Measurements from ENCODE around the gene FLOT2. TPM values are rescaled to one million over a fixed set of nuclear protein-coding genes. Genes with fewer than 3 reads are reported as not detected.

The FLOT2 gene
- total RNA-seq, 3 donors from 2014 or later: 49.8 to 78.3 (median 56.9) TPM

DNA sequence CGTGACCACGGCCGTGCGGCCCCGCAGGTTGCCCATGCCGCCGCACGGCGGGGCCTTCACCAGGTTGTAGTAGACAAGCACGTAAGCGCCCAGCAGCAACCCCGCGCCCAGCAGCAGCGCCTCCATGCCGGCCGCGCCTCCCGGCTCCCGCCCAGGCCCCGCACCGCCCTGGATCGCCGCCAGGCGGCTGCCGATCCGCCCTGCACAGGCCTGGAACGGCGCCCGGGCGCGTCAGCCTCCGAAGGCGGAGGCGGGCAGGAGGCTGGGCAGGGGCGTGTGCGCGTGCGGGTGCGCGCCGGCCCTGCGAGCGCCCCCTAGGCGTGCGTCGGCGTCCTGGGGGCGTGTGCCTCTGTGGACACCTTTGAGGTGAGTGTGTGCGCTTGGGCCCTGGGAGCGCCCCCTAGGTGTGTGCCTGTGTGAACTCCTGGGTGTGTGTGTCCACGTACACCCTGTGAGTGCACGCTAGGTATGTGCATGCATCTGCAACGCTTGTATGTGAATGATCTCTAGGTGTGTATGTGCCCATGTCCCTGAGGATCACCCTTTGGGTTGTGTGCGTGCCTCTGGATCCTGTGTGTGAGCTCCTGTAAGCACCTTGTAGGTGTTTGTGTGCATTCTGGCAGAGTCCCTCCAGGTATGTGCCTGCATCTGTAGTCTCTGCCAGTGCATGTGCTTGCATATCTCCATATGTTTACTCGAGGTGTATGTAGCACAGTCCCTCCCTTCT is 5.4 kb upstream of the FLOT2 start, which contains the start of gene DHRS13:
Gene DHRS13, minus strand, starts transcription at position 261 of the 727 bp plus-strand sequence. Its CDS starts 135 bp downstream, at position 126.
- Histone ChIP-seq H3K9me3 (no peaks in the 10 kb centered on the region), H3K4me1 (peaks cover 0 to 5% of the 10 kb centered on the region in 2 donors), H3K4me3 (peak within 1 kb of the TSS; percentile 67 to 98 (median 76)), H3K27ac (peak within 1 kb of the TSS; percentile 86 to 94), H3K27me3 (no peaks in the 10 kb centered on the region), H3K36me3 (no peaks in the 10 kb centered on the region)
- DNase-seq (ENCODE audit: low spot score in 2 of 2): peak; percentile 66 to 86
- TF ChIP-seq, protein P1, sequence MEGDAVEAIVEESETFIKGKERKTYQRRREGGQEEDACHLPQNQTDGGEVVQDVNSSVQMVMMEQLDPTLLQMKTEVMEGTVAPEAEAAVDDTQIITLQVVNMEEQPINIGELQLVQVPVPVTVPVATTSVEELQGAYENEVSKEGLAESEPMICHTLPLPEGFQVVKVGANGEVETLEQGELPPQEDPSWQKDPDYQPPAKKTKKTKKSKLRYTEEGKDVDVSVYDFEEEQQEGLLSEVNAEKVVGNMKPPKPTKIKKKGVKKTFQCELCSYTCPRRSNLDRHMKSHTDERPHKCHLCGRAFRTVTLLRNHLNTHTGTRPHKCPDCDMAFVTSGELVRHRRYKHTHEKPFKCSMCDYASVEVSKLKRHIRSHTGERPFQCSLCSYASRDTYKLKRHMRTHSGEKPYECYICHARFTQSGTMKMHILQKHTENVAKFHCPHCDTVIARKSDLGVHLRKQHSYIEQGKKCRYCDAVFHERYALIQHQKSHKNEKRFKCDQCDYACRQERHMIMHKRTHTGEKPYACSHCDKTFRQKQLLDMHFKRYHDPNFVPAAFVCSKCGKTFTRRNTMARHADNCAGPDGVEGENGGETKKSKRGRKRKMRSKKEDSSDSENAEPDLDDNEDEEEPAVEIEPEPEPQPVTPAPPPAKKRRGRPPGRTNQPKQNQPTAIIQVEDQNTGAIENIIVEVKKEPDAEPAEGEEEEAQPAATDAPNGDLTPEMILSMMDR (IDR thresholded peaks at IDR 0.05): peak; percentile 48 to 76 (median 52)
- TF ChIP-seq POLR2AphosphoS5 (IDR thresholded peaks at IDR 0.05) (peak in 2 of 3 donors; percentile 17 to 42), POLR2A (IDR thresholded peaks at IDR 0.05) (no peak)
- intact Hi-C loops (cut with DNase I; ENCODE audit: low total_unique reads): loop anchor here (1.0 to 10.0 kb wide), 2 partner anchors 39 to 158 kb away; partner anchors contain the start of gene TRAF4

DNA sequence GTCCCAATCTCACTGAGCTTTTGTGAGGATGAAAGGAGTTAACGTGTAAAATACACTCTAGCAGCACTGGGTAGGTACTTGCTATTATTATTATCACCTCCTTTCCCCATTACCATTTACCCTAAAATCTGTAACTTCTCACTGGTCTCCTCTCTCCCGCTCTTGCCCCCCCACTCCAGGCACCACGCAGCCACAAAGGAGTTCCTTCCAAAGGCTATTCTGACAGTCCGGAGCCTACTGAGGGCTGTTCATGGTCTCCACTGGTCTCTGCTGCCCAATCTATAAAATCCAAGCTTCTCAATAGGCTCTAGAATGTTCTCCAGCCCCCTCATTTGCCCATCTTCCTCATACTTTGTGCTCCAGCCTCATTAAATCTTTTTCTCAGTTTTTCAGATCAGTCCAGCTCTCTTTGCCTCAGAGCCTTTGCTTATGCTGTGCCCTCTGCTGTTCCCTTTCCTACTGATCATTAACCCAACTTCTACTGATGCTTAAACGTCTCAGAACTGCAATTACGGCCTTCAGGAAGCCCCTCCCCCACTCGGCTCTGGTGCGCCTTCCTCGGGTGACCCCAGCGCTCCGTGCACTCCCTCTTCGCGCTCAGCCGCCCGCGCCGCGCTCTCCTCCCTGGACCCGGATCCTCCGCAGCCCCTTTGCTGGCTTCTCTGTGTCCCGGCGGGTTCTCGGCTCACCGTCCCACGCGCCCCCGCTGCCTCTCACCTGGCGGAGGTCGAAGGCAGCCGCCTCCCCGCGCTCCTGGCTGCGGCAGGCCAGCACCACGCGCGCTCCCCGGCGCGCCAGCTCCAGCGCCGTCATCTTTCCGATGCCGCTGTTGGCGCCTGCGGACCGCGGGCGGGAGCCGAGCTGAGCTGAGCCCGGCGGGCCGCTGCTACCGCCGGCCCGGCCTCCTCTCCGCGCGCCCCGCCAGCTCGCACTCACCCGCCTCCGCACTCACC is 4.6 kb upstream of the FLOT2 start:
- intact Hi-C loops (cut with DNase I; ENCODE audit: low total_unique reads): loop anchor here (1.0 to 10.0 kb wide), 2 partner anchors 40 to 157 kb away; partner anchors contain the start of gene TRAF4
- no peaks in the 10 kb centered on the region for H3K27me3 ChIP-seq
- peak overlapping the region; percentile 86 to 94 for H3K27ac ChIP-seq
- H3K4me3 ChIP-seq: peak overlapping the region; percentile 67 to 98 (median 76)
- DNase-seq (ENCODE audit: low spot score in 2 of 2): no peak
- TF ChIP-seq POLR2A (IDR thresholded peaks at IDR 0.05) (no peak), POLR2AphosphoS5 (IDR thresholded peaks at IDR 0.05) (no peak)
- TF ChIP-seq, protein P1 (IDR thresholded peaks at IDR 0.05): no peak
- peaks cover 0 to 5% of the 10 kb centered on the region in 2 donors for H3K4me1 ChIP-seq
- H3K9me3 ChIP-seq: no peaks in the 10 kb centered on the region
- no peaks in the 10 kb centered on the region for H3K36me3 ChIP-seq

DNA sequence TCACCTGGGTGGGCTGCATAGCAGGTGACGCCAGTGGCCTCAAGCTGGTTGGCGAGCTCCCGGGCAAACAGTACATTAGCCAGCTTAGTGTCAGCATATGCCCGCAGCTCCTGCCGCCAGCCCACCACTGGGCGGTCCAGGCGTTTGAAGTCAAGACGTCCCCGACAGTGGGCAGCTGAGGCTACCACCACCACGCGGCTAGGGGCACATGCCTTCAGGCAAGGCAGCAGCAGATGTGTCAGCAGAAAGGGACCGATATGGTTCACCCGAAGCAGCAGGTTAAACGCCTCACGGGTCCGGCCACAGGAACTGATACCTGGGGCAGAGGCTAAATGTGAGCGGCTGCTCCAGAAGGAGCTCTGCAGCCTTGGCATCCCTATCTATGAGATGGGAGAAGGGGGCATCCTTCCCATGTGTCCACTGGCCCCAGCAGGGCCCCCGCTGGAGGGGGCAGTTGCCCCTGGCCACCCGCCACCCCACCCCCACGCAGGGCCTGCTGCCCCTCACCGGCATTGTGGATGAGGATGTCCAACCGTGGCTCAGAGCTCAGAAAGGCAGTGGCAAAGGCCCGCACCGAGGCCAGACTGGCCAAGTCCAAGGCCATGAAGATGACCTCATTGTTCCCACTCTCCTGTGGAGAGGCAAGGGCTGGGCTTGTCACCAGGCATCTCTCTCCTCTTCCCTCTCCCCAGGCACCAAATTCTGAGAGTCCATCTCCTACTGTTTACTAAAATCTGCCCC is 3.6 kb upstream of the FLOT2 start:
- intact Hi-C loops (cut with DNase I; ENCODE audit: low total_unique reads): loop anchor here (10.0 kb wide), 1 partner anchor 156 kb away; the partner anchor contains the start of gene TRAF4
- no peak for DNase-seq (ENCODE audit: low spot score in 2 of 2)
- H3K4me1 ChIP-seq: peaks cover 0 to 5% of the 10 kb centered on the region in 2 donors
- no peaks in the 10 kb centered on the region for H3K9me3 ChIP-seq
- H3K4me3 ChIP-seq: no peak overlapping the region
- no peaks in the 10 kb centered on the region for H3K27me3 ChIP-seq
- TF ChIP-seq POLR2AphosphoS5 (IDR thresholded peaks at IDR 0.05): no peak
- TF ChIP-seq, protein P1 (IDR thresholded peaks at IDR 0.05): no peak
- TF ChIP-seq POLR2A (IDR thresholded peaks at IDR 0.05): no peak
- H3K36me3 ChIP-seq: no peaks in the 10 kb centered on the region
- H3K27ac ChIP-seq: peak overlapping the region; percentile 22 to 86

DNA sequence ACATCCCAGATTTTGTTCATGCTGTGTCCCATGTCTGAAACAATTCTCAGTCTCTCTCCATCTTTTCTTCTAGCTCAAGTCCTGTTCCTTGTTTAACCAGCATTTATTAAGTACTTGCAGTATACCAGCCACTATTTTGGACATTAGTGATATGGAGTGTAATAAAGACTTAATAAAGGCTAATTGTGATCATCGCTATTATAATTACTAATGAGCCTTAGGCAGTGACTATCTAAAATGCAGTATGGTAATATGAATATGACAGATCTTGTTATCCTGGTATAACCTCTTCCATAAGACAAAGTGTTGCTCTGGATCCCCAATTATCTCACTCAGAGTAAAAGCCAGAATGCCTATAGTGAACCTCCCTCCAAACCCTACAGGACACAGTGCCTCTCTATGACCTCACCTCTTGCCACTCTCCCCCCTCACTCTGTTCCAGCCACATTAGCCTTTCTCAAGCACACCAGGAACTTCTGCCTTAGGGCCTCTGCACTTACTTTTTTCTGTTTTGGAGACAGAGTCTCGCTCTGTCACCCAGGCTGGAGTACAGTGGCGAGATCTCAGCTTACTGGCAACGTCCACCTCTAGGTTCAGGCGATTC is 1.8 kb upstream of the FLOT2 start:
- intact Hi-C loops (cut with DNase I; ENCODE audit: low total_unique reads): no loop called here
- Histone ChIP-seq H3K4me1 (peaks cover 0 to 5% of the 10 kb centered on the region in 2 donors), H3K27ac (peak overlapping the region; percentile 91 to 99), H3K4me3 (no peak overlapping the region), H3K27me3 (no peaks in the 10 kb centered on the region), H3K9me3 (no peaks in the 10 kb centered on the region), H3K36me3 (no peaks in the 10 kb centered on the region)
- TF ChIP-seq, protein P1 (IDR thresholded peaks at IDR 0.05): no peak
- TF ChIP-seq POLR2AphosphoS5 (IDR thresholded peaks at IDR 0.05) (no peak), POLR2A (IDR thresholded peaks at IDR 0.05) (no peak)
- no peak for DNase-seq (ENCODE audit: low spot score in 2 of 2)
